Fibroblast of the aortic adventitia (primary cell): ENCODE measurements around the gene FIGNL2. TPM values are rescaled to one million over a fixed set of nuclear protein-coding genes. Genes with fewer than 3 reads are reported as not detected.

Source experiments
- DNase-seq: peaks from one replicate; pipeline ENCODE4 v3.0.0-alpha.2; 2010; ENCODE audit warnings: low read depth
- H3K4me3 ChIP-seq: 2 replicates; pipeline ENCODE4 v1.5.1; 2011; ENCODE audit warnings: low read depth, mild to moderate bottlenecking, control low read depth, low read length, moderate library complexity
- total RNA-seq: library from RNA; depleted of rRNA; stranded (reverse); fragments of >200 nt; gene quantifications from 2 replicates; pipeline ENCODE4 v1.2.3, GENCODE V29; 2012; ENCODE audit warnings: low replicate concordance
- TF ChIP-seq, protein P1 (sequence below): IDR thresholded peaks from 2 replicates; pipeline ENCODE4 v1.5.1; 2011; ENCODE audit warnings: mild to moderate bottlenecking, low read length, control low read depth, inconsistent platforms; ENCODE audit not compliant: insufficient read depth

Gene FIGNL2
- total RNA-seq, 1 donor: 0.18 TPM

DNA sequence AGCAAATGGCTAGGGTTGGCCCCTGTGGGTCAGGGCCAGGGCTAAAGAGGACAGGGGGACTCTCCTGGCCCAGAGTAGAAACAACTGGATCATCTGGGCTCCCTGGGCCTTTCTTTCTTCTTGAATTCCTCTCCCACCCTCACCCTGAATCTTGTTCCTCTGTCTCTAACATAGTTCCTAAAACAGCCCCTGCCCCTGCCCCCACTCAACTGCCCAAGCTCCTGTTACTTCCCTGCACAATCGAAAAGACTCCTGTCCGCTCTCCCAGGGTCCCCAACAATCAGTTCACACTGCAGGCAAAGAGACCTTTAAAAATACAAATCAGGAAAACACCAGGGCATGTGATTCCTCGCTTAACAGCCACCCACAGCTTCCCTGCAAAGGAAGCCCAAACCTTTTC lies 21.4 kb upstream of the FIGNL2 start:
- no peak overlapping the region for H3K4me3 ChIP-seq
- TF ChIP-seq, protein P1, sequence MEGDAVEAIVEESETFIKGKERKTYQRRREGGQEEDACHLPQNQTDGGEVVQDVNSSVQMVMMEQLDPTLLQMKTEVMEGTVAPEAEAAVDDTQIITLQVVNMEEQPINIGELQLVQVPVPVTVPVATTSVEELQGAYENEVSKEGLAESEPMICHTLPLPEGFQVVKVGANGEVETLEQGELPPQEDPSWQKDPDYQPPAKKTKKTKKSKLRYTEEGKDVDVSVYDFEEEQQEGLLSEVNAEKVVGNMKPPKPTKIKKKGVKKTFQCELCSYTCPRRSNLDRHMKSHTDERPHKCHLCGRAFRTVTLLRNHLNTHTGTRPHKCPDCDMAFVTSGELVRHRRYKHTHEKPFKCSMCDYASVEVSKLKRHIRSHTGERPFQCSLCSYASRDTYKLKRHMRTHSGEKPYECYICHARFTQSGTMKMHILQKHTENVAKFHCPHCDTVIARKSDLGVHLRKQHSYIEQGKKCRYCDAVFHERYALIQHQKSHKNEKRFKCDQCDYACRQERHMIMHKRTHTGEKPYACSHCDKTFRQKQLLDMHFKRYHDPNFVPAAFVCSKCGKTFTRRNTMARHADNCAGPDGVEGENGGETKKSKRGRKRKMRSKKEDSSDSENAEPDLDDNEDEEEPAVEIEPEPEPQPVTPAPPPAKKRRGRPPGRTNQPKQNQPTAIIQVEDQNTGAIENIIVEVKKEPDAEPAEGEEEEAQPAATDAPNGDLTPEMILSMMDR: no peak
- DNase-seq: no peak

DNA sequence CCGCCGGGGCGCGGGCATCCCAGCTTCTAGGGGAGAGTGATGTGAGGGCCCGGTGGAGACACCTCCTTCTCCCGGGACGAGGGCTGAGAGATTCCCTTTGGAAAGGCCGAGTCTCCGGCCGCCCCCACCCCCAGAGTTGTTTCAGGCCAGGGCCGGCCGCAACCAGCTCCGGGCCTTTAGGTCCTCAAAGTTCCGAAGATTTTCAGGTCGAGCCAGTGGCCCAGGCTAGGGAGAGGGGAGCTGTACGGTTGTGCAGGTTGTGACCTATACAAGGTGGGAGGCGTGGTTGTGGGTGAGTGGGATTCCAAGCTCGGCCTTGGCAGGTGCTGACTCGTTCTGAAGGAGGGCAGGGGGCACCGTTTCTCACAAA lies 21.0 kb upstream of the FIGNL2 start:
- H3K4me3 ChIP-seq: no peak overlapping the region
- TF ChIP-seq, protein P1: no peak
- DNase-seq: no peak

DNA sequence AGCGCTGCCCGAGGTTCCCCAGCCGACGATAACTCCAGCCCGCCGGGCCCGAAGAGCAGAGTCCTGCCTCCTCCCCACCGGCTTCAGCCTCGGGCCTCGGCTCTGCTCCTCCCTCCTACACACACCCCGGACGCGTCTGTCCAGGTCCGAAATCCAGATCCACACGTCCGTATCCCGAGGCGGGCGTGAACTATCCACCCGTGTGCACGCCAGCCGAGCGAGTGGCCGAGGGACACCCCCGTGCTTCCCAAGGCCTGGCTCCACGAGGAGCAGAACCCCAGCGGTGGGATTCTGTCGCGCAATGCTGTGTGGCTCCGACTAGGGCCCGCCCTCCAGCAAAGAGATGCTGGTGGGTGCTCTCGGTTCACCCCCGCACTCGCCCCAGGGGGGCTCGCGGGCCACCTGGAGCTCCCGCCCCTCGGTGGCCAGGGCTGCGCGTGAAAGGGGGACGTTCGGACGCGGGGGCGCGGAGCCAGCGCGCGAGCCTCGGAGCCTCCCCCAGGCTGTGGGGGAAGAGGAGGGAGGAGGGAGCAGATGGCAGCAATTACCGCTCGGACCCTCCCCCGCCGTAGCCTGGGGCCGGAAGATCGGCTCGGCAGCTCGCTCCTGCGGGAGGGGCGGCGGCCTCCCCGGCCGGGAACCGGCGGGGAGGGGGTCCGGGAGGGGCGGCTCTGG lies 20.4 kb upstream of the FIGNL2 start:
- peak overlapping the region; percentile 51 for H3K4me3 ChIP-seq
- DNase-seq: no peak
- TF ChIP-seq, protein P1: no peak

DNA sequence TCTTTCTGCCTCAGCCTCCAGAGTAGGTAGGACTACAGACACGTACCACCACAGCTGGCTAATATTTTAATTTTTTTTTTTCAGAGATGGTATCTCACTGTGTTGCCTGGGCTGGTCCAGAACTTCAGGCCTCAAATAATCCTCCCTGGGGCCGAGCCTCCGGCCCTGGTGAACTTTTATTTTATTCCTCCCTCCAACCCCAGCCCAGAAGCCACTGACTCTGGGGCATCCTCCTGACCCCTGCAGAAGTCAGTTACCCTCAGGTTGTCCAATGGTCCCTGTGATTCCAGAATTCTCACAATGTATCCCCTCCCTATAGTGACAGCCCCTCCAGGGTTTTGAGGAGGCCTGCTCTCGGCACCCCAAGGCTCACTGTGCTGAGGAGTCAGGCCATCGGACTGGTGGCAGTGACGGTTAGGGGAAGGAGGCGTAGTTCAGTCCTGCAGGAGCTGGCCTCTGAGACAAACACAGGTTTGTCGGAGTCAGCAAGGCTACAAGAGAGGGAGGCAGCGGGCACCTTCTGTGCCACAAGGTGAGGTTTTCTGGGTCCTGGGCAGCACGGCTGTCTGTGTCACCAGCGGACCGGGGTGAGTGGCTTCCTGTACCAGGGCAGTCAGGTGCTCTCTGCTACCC lies 19.4 kb upstream of the FIGNL2 start:
- TF ChIP-seq, protein P1: no peak
- DNase-seq: no peak
- H3K4me3 ChIP-seq: no peak overlapping the region

DNA sequence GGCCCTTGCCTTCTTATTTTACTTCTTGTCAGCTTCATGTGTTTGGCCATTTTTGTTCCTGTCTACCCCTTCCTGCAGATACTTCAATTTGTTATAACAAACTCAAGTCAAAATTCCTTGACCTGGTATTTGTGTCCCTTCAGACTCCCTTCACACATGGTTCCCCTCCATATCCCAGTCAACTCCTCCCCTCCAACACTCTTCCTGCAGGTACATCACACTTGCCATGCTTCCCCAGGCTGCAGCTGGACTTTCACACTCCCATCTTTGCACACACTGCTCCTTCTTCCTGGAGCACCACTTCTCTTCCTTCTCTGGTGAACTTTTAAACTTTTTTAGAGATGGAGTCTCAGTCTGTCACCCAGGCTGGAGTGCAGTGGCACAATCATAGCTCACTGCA lies 18.9 kb upstream of the FIGNL2 start:
- TF ChIP-seq, protein P1: no peak
- DNase-seq: no peak
- no peak overlapping the region for H3K4me3 ChIP-seq

DNA sequence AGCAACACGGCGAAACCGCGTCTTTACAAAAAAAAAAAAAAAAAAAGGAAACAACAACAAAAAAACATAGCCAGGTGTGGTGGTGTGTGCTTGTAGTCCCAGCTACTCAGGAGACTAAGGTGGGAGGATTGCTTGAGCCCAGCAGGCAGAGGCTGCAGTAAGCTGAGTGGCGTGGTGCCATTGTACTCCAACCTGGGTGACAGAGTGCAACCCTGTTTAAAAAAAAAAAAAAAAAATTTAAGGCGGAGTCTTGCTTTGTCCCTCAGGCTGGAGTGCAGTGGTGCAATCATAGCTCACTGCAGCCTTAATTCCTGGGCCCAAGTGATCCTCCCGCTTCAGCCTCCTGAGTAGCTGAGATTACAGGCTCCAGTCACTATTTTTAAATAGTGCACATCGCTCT lies 18.2 kb upstream of the FIGNL2 start:
- TF ChIP-seq, protein P1: no peak
- no peak overlapping the region for H3K4me3 ChIP-seq

More for the DNA sequence above, 18.2 kb upstream of the FIGNL2 start:
- DNase-seq: no peak
